Stimulated activated CD4-positive, alpha-beta T cell treated with anti-CD3 and anti-CD28 coated beads, TNF-alpha, amount 100 ng/mL, for 1 hour (primary cell): ENCODE measurements around the gene TANGO6.

Experiments
- DNase-seq, 3 donors: peaks; one replicate each; pipeline ENCODE4 v3.0.0-alpha.2; 2020; ENCODE audit warnings: low read depth in 3 of 3, low spot score in 1 of 3

Gene TANGO6

GRCh38 chr16:68860978-68861892 is 17.9 kb downstream of the TANGO6 start:
- no peak for DNase-seq

- no peak for DNase-seq
These were observed 23.6 kb downstream of the TANGO6 start for GRCh38 chr16:68866933-68867332.

- no peak for DNase-seq
These were observed 26.3 kb downstream of the TANGO6 start for GRCh38 chr16:68869492-68870088.

GRCh38 chr16:68873635-68874471 is 30.5 kb downstream of the TANGO6 start:
- no peak for DNase-seq

GRCh38 chr16:68875871-68876270 is 32.5 kb downstream of the TANGO6 start:
- DNase-seq, result no peak

- no peak for DNase-seq
These were observed 40.4 kb downstream of the TANGO6 start for GRCh38 chr16:68883685-68884084.

GRCh38 chr16:68884401-68884800 is 41.1 kb downstream of the TANGO6 start:
- no peak for DNase-seq

GRCh38 chr16:68884861-68885720 is 41.8 kb downstream of the TANGO6 start:
- DNase-seq, result no peak

GRCh38 chr16:68887107-68887506 is 43.8 kb downstream of the TANGO6 start:
- no peak for DNase-seq

GRCh38 chr16:68889508-68890150 is 46.3 kb downstream of the TANGO6 start:
- no peak for DNase-seq

GRCh38 chr16:68892214-68892613 is 48.9 kb downstream of the TANGO6 start:
- no peak for DNase-seq

- DNase-seq, result no peak
These were observed 49.6 kb downstream of the TANGO6 start for GRCh38 chr16:68892898-68893297.

GRCh38 chr16:68893710-68894705 is 50.7 kb downstream of the TANGO6 start:
- DNase-seq, result no peak

- no peak for DNase-seq
These were observed 51.4 kb downstream of the TANGO6 start for GRCh38 chr16:68894714-68895113.

- DNase-seq, result no peak
These were observed 54.7 kb downstream of the TANGO6 start for GRCh38 chr16:68898026-68898425.

GRCh38 chr16:68900009-68900408 is 56.7 kb downstream of the TANGO6 start:
- DNase-seq, result no peak

- DNase-seq, result no peak
These were observed 59.0 kb downstream of the TANGO6 start for GRCh38 chr16:68902003-68902968.

- DNase-seq, result no peak
These were observed 59.6 kb downstream of the TANGO6 start for GRCh38 chr16:68902969-68903345.
